PC-9 (cell line): ENCODE results near the gene TJP3.

ENCODE experiments used
- EZH2 ChIP-seq: fragments of 200-600 bp; sonication (generic); IDR thresholded peaks from 2 replicates; pipeline ENCODE4 v1.8.0; 2017; ENCODE audit warnings: antibody characterized with exemption, low read depth
- TF ChIP-seq, protein P1 (sequence below): fragments of 200-600 bp; sonication (generic); conservative IDR thresholded peaks from 2 replicates; pipeline ENCODE4 v1.6.1; 2017; ENCODE audit warnings: mixed run types, antibody characterized with exemption, mild to moderate bottlenecking, moderate library complexity

GRCh38 chr19:3694361-3695123, 13.6 kb upstream of the TJP3 start:
- no peak for TF ChIP-seq EZH2
- TF ChIP-seq, protein P1, sequence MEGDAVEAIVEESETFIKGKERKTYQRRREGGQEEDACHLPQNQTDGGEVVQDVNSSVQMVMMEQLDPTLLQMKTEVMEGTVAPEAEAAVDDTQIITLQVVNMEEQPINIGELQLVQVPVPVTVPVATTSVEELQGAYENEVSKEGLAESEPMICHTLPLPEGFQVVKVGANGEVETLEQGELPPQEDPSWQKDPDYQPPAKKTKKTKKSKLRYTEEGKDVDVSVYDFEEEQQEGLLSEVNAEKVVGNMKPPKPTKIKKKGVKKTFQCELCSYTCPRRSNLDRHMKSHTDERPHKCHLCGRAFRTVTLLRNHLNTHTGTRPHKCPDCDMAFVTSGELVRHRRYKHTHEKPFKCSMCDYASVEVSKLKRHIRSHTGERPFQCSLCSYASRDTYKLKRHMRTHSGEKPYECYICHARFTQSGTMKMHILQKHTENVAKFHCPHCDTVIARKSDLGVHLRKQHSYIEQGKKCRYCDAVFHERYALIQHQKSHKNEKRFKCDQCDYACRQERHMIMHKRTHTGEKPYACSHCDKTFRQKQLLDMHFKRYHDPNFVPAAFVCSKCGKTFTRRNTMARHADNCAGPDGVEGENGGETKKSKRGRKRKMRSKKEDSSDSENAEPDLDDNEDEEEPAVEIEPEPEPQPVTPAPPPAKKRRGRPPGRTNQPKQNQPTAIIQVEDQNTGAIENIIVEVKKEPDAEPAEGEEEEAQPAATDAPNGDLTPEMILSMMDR = no peak
